ENCODE data around the gene GAK.

The GAK gene

GRCh38 chr4:885353-885752 is 46.8 kb downstream of the GAK start:
- no peak for DNase-seq

GRCh38 chr4:884896-885295 is 47.2 kb downstream of the GAK start:
- DNase-seq = no peak

GRCh38 chr4:884259-884658 is 47.9 kb downstream of the GAK start:
- no peak for DNase-seq

GRCh38 chr4:883377-884095 is 48.6 kb downstream of the GAK start:
- DNase-seq = no peak

- no peak for DNase-seq
Observed at GRCh38 chr4:882646-883045, 49.5 kb downstream of the GAK start.

- no peak for DNase-seq
Observed at GRCh38 chr4:881709-882108, 50.4 kb downstream of the GAK start.

- DNase-seq = no peak
Observed at GRCh38 chr4:880684-881405, 51.3 kb downstream of the GAK start.

- no peak for DNase-seq
Observed at GRCh38 chr4:879729-880077, 52.4 kb downstream of the GAK start.

- no peak for DNase-seq
Observed at GRCh38 chr4:878796-879728, 53.1 kb downstream of the GAK start.

- no peak for DNase-seq
Observed at GRCh38 chr4:877502-877901, 54.6 kb downstream of the GAK start.

- no peak for DNase-seq
Observed at GRCh38 chr4:876780-877179, 55.3 kb downstream of the GAK start.

GRCh38 chr4:875818-876423 is 56.2 kb downstream of the GAK start:
- no peak for DNase-seq

GRCh38 chr4:874971-875817 is 56.9 kb downstream of the GAK start:
- no peak for DNase-seq

- no peak for DNase-seq
Observed at GRCh38 chr4:874056-874455, 58.1 kb downstream of the GAK start.

- no peak for DNase-seq
Observed at GRCh38 chr4:872241-872981, 59.7 kb downstream of the GAK start.

GRCh38 chr4:871484-871883 is 60.6 kb downstream of the GAK start:
- no peak for DNase-seq

- no peak for DNase-seq
Observed at GRCh38 chr4:870951-871350, 61.2 kb downstream of the GAK start.

GRCh38 chr4:869776-870175 is 62.3 kb downstream of the GAK start:
- no peak for DNase-seq

- DNase-seq = no peak
Observed at GRCh38 chr4:868421-868820, 63.7 kb downstream of the GAK start.

- no peak for DNase-seq
Observed at GRCh38 chr4:867526-868250, 64.4 kb downstream of the GAK start.
